ENCODE data around the gene MOB1A.
"Not testable (repeated sequence)": the region's sequence is repeated elsewhere in the genome, so short reads cannot be mapped to it uniquely, and the experiment has no call there.

MOB1A gene

DNA sequence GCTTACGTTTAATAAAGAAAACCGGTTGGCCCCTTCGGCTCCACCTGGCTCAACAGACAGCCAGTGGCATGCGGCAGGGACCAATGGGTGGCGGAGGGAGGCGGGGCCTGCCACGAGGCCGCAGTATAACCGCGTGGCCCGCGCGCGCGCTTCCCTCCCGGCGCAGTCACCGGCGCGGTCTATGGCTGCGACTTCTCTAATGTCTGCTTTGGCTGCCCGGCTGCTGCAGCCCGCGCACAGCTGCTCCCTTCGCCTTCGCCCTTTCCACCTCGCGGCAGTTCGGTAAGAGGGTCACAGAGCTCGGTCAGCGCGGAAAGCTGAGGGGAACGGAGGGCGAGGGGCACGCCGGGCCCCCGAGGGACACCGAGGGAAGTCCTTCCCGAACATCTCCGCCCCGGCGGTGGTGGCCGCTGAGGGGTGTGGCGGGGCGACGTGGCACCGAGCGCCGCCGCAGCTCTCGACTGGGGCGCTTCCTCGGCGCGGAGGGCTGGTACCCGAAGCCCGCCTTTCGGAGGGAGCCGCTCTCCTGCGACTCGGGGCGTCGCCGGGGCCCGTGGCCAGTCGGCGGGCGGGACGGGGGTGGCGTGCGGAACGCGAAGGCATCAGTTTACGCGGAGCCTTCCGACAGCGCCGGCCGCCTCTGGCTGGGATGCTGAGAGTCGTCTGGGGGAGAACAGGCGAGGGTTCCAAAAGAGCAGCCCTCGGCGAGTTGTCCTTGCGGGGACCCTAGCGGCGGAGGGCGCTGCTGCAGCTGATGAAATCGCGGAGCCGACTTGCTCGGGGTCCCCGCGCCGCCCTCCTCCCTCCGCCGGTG lies 20.0 kb upstream of the MOB1A start, which contains the start of gene MTHFD2:
MTHFD2 (plus strand) TSS at position 155 of the 814 bp plus-strand sequence; CDS start at position 182, 27 bp downstream.
- Histone ChIP-seq H3K9me3 (ENCODE audit: control insufficient read depth, insufficient read depth, low read depth, low read length) (no peaks in the 10 kb centered on the region), H3K9ac (ENCODE audit: low read length) (peak within 1 kb of the TSS; percentile 100), H3K36me3 (ENCODE audit: control insufficient read depth, insufficient read depth, low read length) (peaks cover 39% of the 10 kb centered on the region), H3K27ac (ENCODE audit: low read depth, low read length) (peak within 1 kb of the TSS; percentile 100), H3K27me3 (ENCODE audit: control insufficient read depth, insufficient read depth, low read length) (no peaks in the 10 kb centered on the region), H3K4me3 (ENCODE audit: low read depth, low read length) (peak within 1 kb of the TSS; percentile 100), H3K4me1 (ENCODE audit: control insufficient read depth, insufficient read depth, low read length) (peaks cover 12% of the 10 kb centered on the region; the same call in 1 of the 2 replicates)

- Histone ChIP-seq H3K4me3 (ENCODE audit: low read depth, low read length) (peak overlapping the region; percentile 34), H3K9ac (ENCODE audit: low read length) (no peak overlapping the region), H3K27ac (ENCODE audit: low read depth, low read length) (no peak overlapping the region), H3K36me3 (ENCODE audit: control insufficient read depth, insufficient read depth, low read length) (peaks cover 33% of the 10 kb centered on the region), H3K9me3 (ENCODE audit: control insufficient read depth, insufficient read depth, low read depth, low read length) (no peaks in the 10 kb centered on the region), H3K4me1 (ENCODE audit: control insufficient read depth, insufficient read depth, low read length) (peaks cover 8% of the 10 kb centered on the region), H3K27me3 (ENCODE audit: control insufficient read depth, insufficient read depth, low read length) (no peaks in the 10 kb centered on the region)
These were observed 19.4 kb upstream of the MOB1A start for GRCh38 chr2:74198023-74198460.

- Histone ChIP-seq H3K36me3 (ENCODE audit: control insufficient read depth, insufficient read depth, low read length) (peaks cover 23% of the 10 kb centered on the region), H3K27ac (ENCODE audit: low read depth, low read length) (no peak overlapping the region), H3K9ac (ENCODE audit: low read length) (no peak overlapping the region), H3K4me1 (ENCODE audit: control insufficient read depth, insufficient read depth, low read length) (peaks cover 17% of the 10 kb centered on the region), H3K27me3 (ENCODE audit: control insufficient read depth, insufficient read depth, low read length) (no peaks in the 10 kb centered on the region), H3K9me3 (ENCODE audit: control insufficient read depth, insufficient read depth, low read depth, low read length) (no peaks in the 10 kb centered on the region), H3K4me3 (ENCODE audit: low read depth, low read length) (no peak overlapping the region)
These were observed 18.4 kb upstream of the MOB1A start for GRCh38 chr2:74197049-74197448.

GRCh38 chr2:74194799-74195198 lies 16.1 kb upstream of the MOB1A start:
- Histone ChIP-seq H3K27me3 (ENCODE audit: control insufficient read depth, insufficient read depth, low read length) (no peaks in the 10 kb centered on the region), H3K9me3 (ENCODE audit: control insufficient read depth, insufficient read depth, low read depth, low read length) (no peaks in the 10 kb centered on the region), H3K9ac (ENCODE audit: low read length) (no peak overlapping the region), H3K4me3 (ENCODE audit: low read depth, low read length) (no peak overlapping the region), H3K4me1 (ENCODE audit: control insufficient read depth, insufficient read depth, low read length) (peaks cover 19% of the 10 kb centered on the region; the same call in 1 of the 2 replicates), H3K27ac (ENCODE audit: low read depth, low read length) (no peak overlapping the region), H3K36me3 (ENCODE audit: control insufficient read depth, insufficient read depth, low read length) (peaks cover 5% of the 10 kb centered on the region)

- Histone ChIP-seq H3K9me3 (ENCODE audit: control insufficient read depth, insufficient read depth, low read depth, low read length) (no peaks in the 10 kb centered on the region), H3K36me3 (ENCODE audit: control insufficient read depth, insufficient read depth, low read length) (no peaks in the 10 kb centered on the region), H3K27ac (ENCODE audit: low read depth, low read length) (peak overlapping the region; percentile 66; the same call in 1 of the 2 replicates), H3K4me1 (ENCODE audit: control insufficient read depth, insufficient read depth, low read length) (peaks cover 29% of the 10 kb centered on the region), H3K9ac (ENCODE audit: low read length) (peak overlapping the region; percentile 65), H3K4me3 (ENCODE audit: low read depth, low read length) (no peak overlapping the region), H3K27me3 (ENCODE audit: control insufficient read depth, insufficient read depth, low read length) (no peaks in the 10 kb centered on the region)
These were observed 13.1 kb upstream of the MOB1A start for GRCh38 chr2:74191596-74192380.

GRCh38 chr2:74188696-74189095 lies 10.0 kb upstream of the MOB1A start:
- Histone ChIP-seq H3K27ac (ENCODE audit: low read depth, low read length) (peak overlapping the region; percentile 33; the same call in 1 of the 2 replicates), H3K9me3 (ENCODE audit: control insufficient read depth, insufficient read depth, low read depth, low read length) (no peaks in the 10 kb centered on the region), H3K4me1 (ENCODE audit: control insufficient read depth, insufficient read depth, low read length) (peaks cover 29% of the 10 kb centered on the region), H3K27me3 (ENCODE audit: control insufficient read depth, insufficient read depth, low read length) (no peaks in the 10 kb centered on the region), H3K9ac (ENCODE audit: low read length) (peak overlapping the region; percentile 36), H3K36me3 (ENCODE audit: control insufficient read depth, insufficient read depth, low read length) (no peaks in the 10 kb centered on the region), H3K4me3 (ENCODE audit: low read depth, low read length) (no peak overlapping the region)

DNA sequence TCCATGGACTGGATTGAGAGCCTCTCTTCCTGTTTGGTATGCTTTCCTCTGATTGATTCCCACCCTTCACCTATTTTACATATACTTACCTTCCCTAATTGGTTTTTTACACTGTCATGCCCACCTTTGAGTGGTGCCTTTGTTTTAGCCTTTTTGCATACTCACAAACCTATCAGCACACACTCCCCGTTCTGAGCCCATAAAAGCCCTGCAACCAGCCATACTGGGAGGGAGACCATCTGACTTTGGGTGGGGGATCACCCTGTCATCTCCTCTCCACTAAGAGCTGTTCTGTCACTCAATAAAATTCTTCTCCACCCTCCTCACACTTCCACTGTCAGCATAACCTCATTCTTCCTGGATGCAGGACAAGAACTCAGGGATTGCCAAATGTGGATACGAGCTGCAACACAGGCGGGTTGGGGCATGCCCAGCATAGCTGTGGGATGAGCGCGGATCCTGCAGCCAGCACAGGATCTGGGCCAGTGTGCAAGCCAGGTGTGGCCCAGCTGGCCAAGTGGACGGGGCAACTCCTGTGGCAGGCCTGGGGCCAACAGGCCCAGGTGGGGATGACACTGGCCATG lies 9.4 kb upstream of the MOB1A start:
- Histone ChIP-seq H3K9ac (ENCODE audit: low read length) (peak overlapping the region; percentile 36), H3K4me3 (ENCODE audit: low read depth, low read length) (0 out of 2 replicates have a peak overlapping the region, but pooled peaks have one; percentile 32), H3K9me3 (ENCODE audit: control insufficient read depth, insufficient read depth, low read depth, low read length) (no peaks in the 10 kb centered on the region), H3K36me3 (ENCODE audit: control insufficient read depth, insufficient read depth, low read length) (no peaks in the 10 kb centered on the region), H3K27ac (ENCODE audit: low read depth, low read length) (peak overlapping the region; percentile 33), H3K27me3 (ENCODE audit: control insufficient read depth, insufficient read depth, low read length) (no peaks in the 10 kb centered on the region), H3K4me1 (ENCODE audit: control insufficient read depth, insufficient read depth, low read length) (peaks cover 29% of the 10 kb centered on the region)

GRCh38 chr2:74186706-74187105 lies 8.0 kb upstream of the MOB1A start:
- H3K27ac ChIP-seq (ENCODE audit: low read depth, low read length); H3K9me3 ChIP-seq (ENCODE audit: control insufficient read depth, insufficient read depth, low read depth, low read length); H3K36me3 ChIP-seq (ENCODE audit: control insufficient read depth, insufficient read depth, low read length); H3K4me3 ChIP-seq (ENCODE audit: low read depth, low read length); H3K27me3 ChIP-seq (ENCODE audit: control insufficient read depth, insufficient read depth, low read length); H3K9ac ChIP-seq (ENCODE audit: low read length): not testable (repeated sequence)
- H3K4me1 ChIP-seq (ENCODE audit: control insufficient read depth, insufficient read depth, low read length), result peaks cover 18% of the 10 kb centered on the region

- H3K4me1 ChIP-seq (ENCODE audit: control insufficient read depth, insufficient read depth, low read length), result peaks cover 18% of the 10 kb centered on the region
- no peaks in the 10 kb centered on the region for H3K27me3 ChIP-seq (ENCODE audit: control insufficient read depth, insufficient read depth, low read length)
- no peak overlapping the region for H3K4me3 ChIP-seq (ENCODE audit: low read depth, low read length)
- H3K27ac ChIP-seq (ENCODE audit: low read depth, low read length), result no peak overlapping the region
- no peaks in the 10 kb centered on the region for H3K9me3 ChIP-seq (ENCODE audit: control insufficient read depth, insufficient read depth, low read depth, low read length)
- no peak overlapping the region for H3K9ac ChIP-seq (ENCODE audit: low read length)
- H3K36me3 ChIP-seq (ENCODE audit: control insufficient read depth, insufficient read depth, low read length), result no peaks in the 10 kb centered on the region
These were observed 7.4 kb upstream of the MOB1A start for GRCh38 chr2:74186038-74186437.

DNA sequence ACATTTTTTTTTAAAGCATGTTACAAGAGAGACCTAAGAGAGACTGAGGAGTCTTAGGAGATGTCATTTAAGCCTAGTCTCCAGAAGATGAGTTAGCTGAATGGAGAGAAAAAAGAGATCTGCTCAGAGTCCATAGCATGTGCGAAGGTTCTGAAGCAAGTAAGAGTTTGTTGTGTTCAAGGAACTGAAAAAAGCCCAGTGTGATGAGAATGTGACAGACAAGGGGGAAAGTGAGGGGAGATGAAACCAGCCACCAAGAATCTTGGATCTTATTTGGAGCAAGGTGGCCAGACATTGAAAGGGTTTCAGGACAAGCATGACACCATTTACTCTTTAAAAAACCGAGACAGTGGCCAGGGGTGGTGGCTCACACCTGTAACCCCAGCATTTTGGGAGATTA lies 5.2 kb upstream of the MOB1A start:
- H3K4me3 ChIP-seq (ENCODE audit: low read depth, low read length), result no peak overlapping the region
- no peak overlapping the region for H3K9ac ChIP-seq (ENCODE audit: low read length)
- no peaks in the 10 kb centered on the region for H3K9me3 ChIP-seq (ENCODE audit: control insufficient read depth, insufficient read depth, low read depth, low read length)
- no peak overlapping the region for H3K27ac ChIP-seq (ENCODE audit: low read depth, low read length)
- H3K27me3 ChIP-seq (ENCODE audit: control insufficient read depth, insufficient read depth, low read length), result no peaks in the 10 kb centered on the region
- no peaks in the 10 kb centered on the region for H3K36me3 ChIP-seq (ENCODE audit: control insufficient read depth, insufficient read depth, low read length)
- peaks cover 18% of the 10 kb centered on the region for H3K4me1 ChIP-seq (ENCODE audit: control insufficient read depth, insufficient read depth, low read length)

Data from HUES6 (cell line).